ENCODE data around the gene AFF2.

DNA sequence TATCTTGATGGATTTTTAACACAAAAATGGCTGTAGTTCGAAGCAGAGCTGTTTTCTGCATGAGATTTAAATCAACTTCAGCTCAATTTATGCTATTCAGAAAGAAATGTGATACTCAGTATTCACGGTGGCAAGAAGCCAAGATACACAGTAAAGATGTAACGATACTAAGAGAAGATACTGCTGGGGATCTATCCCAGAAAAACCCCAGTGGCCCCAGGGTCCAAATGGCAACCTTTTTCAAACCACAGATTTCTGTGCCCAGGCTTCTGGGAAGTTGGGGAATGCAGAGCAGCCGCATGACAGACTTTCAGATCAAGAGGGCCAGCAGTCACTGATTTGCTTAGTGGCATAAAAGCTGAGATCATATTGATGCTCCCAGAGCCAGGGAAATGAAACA, 353.9 kb downstream of the AFF2 start:
- no peak for TF ChIP-seq CTCF (IDR thresholded peaks at IDR 0.05 in 8 of 11, conservative IDR thresholded peaks at IDR 0.05 in 3 of 11)
- TF ChIP-seq POLR2A (IDR thresholded peaks at IDR 0.05) = no peak
